Measurements from ENCODE around the gene SLCO1A2.
A peak's percentile ranks its signal among the peaks of the same experiment; 100 is the strongest.

SLCO1A2 gene

DNA sequence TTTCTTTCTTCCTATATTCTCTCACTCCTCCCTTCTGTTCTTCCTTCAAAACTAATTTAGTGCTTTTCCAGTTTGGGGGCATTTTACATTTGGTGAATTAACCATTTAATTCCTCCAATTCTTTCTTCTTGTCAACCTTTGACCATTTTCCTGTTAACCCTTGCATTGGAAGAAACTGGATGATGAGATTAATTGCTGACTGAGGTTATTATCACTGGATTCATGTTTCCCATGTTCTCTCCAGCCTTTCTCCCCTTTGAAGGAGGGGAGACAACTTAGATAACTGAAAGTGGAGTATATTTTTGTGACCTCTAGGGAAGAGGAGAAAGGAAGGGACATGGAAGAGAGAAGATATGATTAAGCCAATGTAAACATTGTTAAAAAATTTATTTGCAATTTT is 70.5 kb downstream of the SLCO1A2 start:
- no peak for DNase-seq
- Histone ChIP-seq H3K4me3 (ENCODE audit: low read depth, low read length) (no peak overlapping the region), H3K27ac (no peak overlapping the region), H3K27me3 (replicated peaks) (no peaks in the 10 kb centered on the region), H3K36me3 (replicated peaks) (no peaks in the 10 kb centered on the region)
- TF ChIP-seq, protein P1, sequence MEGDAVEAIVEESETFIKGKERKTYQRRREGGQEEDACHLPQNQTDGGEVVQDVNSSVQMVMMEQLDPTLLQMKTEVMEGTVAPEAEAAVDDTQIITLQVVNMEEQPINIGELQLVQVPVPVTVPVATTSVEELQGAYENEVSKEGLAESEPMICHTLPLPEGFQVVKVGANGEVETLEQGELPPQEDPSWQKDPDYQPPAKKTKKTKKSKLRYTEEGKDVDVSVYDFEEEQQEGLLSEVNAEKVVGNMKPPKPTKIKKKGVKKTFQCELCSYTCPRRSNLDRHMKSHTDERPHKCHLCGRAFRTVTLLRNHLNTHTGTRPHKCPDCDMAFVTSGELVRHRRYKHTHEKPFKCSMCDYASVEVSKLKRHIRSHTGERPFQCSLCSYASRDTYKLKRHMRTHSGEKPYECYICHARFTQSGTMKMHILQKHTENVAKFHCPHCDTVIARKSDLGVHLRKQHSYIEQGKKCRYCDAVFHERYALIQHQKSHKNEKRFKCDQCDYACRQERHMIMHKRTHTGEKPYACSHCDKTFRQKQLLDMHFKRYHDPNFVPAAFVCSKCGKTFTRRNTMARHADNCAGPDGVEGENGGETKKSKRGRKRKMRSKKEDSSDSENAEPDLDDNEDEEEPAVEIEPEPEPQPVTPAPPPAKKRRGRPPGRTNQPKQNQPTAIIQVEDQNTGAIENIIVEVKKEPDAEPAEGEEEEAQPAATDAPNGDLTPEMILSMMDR (IDR thresholded peaks at IDR 0.05; ENCODE audit: low read depth, low read length, missing control alignments), result no peak
- in situ Hi-C loops (cut with HindIII; ENCODE audit: low pct_ligation_motif_present, low sequenced_read_pairs), result no loop called here

DNA sequence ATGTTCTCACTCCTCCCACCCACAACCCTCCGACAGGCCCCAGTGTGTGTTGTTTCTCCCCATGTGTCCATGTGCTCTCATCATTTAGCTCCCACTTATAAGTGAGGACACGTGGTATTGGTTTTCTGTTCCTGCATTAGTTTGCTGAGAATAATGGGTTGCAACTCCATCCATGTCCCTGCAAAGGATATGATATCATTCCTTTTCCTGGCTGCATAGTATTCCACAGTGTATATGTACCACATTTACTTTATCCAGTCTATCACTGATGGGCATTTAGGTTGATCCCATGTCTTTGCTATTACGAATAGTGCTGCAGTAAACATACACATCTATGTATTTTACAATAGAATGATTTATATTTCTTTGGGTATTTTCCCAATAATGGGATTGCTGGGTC is 77.5 kb downstream of the SLCO1A2 start:
- TF ChIP-seq, protein P1 (IDR thresholded peaks at IDR 0.05; ENCODE audit: low read depth, low read length, missing control alignments), result no peak
- no peaks in the 10 kb centered on the region for H3K27me3 ChIP-seq (replicated peaks)
- no peak for DNase-seq
- no peaks in the 10 kb centered on the region for H3K36me3 ChIP-seq (replicated peaks)
- in situ Hi-C loops (cut with HindIII; ENCODE audit: low pct_ligation_motif_present, low sequenced_read_pairs), result no loop called here
- H3K4me3 ChIP-seq (ENCODE audit: low read depth, low read length), result no peak overlapping the region
- no peak overlapping the region for H3K27ac ChIP-seq

DNA sequence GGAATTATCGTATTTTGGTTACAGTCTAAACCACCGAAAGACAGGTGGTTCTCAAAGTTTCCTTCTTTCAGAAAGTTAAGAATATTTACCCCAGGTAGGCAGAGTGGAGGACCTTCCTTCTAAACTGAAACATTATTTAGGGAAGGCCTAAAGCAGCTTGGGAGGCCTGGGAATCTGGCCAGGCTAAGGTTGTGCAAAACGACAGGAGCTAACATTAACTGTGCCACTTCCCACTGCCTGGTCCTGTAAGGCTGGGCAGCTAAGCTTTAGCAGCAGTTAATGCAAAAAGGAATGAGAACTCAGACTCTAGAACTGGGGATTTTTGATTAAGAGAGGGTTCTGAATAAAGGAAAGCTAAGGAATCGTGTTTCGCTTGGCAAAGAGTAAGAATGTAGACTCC is 82.6 kb downstream of the SLCO1A2 start:
- no peak for DNase-seq
- TF ChIP-seq, protein P1 (IDR thresholded peaks at IDR 0.05; ENCODE audit: low read depth, low read length, missing control alignments), result no peak
- no peaks in the 10 kb centered on the region for H3K27me3 ChIP-seq (replicated peaks)
- no peak overlapping the region for H3K27ac ChIP-seq
- H3K4me3 ChIP-seq (ENCODE audit: low read depth, low read length), result no peak overlapping the region
- no peaks in the 10 kb centered on the region for H3K36me3 ChIP-seq (replicated peaks)
- in situ Hi-C loops (cut with HindIII; ENCODE audit: low pct_ligation_motif_present, low sequenced_read_pairs), result no loop called here

DNA sequence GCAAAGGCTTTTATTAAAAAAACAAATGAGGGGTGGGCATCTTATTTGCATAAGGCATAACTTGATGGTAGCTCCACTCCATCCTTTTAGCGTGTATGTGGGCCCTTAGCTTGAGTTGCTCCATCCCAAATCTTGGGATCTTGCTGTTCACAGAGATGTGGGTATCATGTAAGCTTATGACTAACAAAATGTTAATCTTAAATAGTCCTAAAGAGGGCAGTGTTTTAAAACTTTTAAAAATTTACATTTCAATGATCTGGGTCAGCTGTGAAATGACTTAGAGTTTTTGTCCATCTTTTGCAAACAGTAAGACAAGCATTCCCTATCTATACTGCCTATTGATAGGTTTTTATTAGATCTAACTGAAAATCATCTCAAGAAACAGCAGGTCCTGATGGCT is 86.0 kb downstream of the SLCO1A2 start:
- H3K27ac ChIP-seq, result no peak overlapping the region
- H3K27me3 ChIP-seq (replicated peaks), result no peaks in the 10 kb centered on the region
- H3K36me3 ChIP-seq (replicated peaks), result no peaks in the 10 kb centered on the region
- no peak for DNase-seq
- TF ChIP-seq, protein P1 (IDR thresholded peaks at IDR 0.05; ENCODE audit: low read depth, low read length, missing control alignments), result no peak
- no peak overlapping the region for H3K4me3 ChIP-seq (ENCODE audit: low read depth, low read length)
- in situ Hi-C loops (cut with HindIII; ENCODE audit: low pct_ligation_motif_present, low sequenced_read_pairs), result no loop called here

DNA sequence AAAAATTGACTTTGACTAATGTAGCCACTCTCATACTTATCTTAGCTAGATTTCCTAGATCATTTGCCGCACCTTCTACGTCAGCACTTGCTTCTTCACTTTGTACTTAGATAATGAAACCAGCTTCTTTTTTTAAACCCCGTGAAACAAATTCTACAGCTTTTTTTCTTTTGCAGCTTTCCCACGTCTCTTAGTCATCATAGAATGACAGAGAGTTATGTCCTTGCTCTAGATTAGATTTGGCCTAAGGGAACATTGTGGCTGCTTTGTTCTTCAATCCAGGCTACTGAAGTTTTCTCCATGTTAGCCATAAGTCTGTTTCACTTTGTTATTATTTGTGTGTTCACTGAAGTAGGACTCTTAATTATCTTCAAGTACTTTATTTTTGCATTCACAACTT is 94.9 kb downstream of the SLCO1A2 start:
- TF ChIP-seq, protein P1 (IDR thresholded peaks at IDR 0.05; ENCODE audit: low read depth, low read length, missing control alignments), result no peak
- no peak overlapping the region for H3K27ac ChIP-seq
- in situ Hi-C loops (cut with HindIII; ENCODE audit: low pct_ligation_motif_present, low sequenced_read_pairs), result no loop called here
- no peaks in the 10 kb centered on the region for H3K36me3 ChIP-seq (replicated peaks)
- H3K4me3 ChIP-seq (ENCODE audit: low read depth, low read length), result no peak overlapping the region
- peak; percentile 23 for DNase-seq
- no peaks in the 10 kb centered on the region for H3K27me3 ChIP-seq (replicated peaks)

DNA sequence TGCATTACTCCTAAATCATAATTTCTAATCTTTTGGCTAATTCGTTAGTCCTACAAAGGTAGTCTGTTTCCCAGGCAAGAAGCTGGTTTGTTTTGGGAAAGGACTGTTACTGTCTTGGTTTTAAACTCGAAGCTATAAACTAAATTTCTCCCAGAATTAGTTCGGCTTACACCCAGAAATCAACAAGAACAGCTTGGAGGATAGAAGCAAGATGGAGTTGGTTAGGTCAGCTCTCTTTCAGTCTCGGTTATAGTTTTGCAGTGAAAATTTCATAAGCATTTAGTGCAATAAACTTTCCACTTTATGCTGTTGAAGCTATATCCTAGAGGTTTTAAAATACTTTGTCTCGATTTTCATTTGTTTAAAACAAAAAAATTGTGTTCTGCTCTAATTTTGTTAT is 100.3 kb downstream of the SLCO1A2 start:
- Histone ChIP-seq H3K4me3 (ENCODE audit: low read depth, low read length) (no peak overlapping the region), H3K27me3 (replicated peaks) (no peaks in the 10 kb centered on the region), H3K36me3 (replicated peaks) (no peaks in the 10 kb centered on the region), H3K27ac (no peak overlapping the region)
- in situ Hi-C loops (cut with HindIII; ENCODE audit: low pct_ligation_motif_present, low sequenced_read_pairs), result no loop called here
- no peak for DNase-seq
- TF ChIP-seq, protein P1 (IDR thresholded peaks at IDR 0.05; ENCODE audit: low read depth, low read length, missing control alignments), result no peak

Data from brain microvascular endothelial cell (primary cell).